ENCODE measurements around the gene PPIL3.

The PPIL3 gene

DNA sequence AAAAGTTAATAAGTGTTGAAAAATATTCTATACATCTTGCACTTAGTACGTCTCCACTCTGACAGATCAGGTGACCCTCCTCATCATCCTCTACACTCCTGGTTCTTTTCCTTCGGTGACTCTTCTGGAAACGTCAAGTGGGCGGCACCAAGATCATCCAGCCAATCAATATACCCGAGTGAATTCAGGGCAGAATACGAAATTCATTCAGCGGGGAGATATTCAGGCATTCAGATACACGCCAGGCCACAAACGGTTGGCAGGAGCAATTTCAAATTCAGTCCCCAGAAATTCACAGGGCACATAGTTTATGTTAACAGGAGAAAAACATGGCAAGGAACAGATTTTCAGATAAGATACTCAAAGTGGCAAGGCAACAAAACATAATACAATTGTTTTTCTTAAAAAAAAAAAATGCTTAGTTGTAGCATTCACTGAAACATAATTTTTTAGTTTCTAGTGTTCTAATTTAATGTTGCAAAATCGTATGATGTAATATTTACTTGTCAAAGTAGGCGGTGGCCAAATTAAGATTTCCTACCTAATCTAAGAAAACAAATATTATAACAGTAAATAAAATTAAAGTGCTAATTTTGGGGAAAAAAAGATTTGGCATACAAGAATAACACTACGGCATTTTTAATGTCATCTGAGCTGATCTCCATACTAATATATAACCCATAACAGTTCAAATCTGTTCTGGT, 28.6 kb downstream of the PPIL3 start:
- DNase-seq (ENCODE audit: low read depth) = no peak

DNA sequence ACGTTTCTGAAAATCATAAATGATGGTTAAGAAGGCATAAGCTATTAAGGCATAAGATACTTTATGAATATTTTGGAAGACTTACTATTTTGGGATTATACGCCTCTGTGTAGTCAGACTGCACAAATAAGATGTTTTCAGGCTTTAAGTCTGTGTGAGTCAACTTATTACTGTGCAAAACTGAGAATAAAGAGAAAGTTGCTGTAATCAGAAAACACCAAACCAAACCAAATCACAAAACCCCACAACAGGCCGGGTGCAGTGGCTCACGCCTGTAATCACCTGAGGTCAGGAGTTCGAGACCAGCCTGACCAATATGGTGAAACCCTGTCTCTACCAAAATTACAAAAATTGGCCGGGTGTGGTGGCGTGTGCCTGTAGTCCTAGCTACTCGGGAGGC, 32.1 kb downstream of the PPIL3 start:
- no peak for DNase-seq (ENCODE audit: low read depth)

DNA sequence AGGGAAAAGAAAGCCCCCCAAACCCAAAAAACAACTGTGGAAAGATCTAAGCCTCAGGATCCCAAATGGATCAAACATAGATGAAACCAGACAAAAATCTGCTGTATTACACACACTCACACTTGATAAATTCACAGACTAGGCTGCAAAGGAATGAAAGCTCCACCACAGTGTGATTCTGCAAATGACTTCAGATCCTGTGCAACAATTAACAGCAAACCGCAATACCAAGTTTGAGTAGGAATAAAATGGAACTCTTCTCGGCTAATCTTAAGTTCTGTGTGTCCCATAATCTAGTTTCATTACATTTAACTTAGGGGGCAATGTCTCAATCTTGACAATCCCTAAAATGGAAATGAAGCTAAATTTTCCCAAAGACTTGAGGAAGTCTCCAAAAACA, 36.3 kb downstream of the PPIL3 start:
- DNase-seq (ENCODE audit: low read depth) = no peak

DNA sequence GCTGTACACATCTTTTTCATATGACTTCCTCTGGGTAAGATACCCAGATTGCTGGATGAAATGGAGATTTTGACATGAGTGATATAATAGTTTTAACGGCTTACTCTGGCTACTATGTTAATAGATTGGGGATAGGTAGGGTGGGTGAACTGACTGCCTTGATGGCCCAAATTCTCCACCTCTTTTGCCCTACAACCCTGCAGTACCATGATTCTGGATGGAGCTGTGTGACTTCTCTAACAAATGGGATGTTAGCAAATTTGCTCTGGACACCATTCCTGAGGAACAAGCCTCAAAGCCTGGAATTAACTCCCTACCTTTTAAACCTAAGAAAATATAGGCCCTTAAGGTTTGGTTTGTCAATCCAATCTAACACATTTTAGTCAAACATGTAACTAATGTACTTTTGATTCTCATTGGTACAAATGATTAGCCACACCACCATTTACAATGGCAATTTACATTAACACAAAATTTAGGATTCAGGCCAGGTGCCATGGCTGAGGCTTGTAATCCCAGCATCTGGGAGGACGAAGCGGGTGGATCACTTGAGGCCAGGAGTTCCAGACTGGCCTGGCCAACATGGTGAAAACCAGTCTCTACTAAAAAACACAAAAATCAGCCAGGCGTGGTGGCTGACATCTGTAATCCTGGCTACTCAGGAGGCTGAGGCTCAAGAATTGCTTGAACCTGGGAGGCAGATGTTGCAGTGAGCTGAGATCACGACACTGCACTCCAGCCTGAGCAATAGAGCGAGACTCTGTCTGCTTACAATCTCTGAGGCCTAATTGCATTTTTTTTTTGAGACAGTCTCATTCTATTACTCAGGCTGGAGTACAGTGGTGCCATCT, 37.3 kb downstream of the PPIL3 start:
- no peak for DNase-seq (ENCODE audit: low read depth)

DNA sequence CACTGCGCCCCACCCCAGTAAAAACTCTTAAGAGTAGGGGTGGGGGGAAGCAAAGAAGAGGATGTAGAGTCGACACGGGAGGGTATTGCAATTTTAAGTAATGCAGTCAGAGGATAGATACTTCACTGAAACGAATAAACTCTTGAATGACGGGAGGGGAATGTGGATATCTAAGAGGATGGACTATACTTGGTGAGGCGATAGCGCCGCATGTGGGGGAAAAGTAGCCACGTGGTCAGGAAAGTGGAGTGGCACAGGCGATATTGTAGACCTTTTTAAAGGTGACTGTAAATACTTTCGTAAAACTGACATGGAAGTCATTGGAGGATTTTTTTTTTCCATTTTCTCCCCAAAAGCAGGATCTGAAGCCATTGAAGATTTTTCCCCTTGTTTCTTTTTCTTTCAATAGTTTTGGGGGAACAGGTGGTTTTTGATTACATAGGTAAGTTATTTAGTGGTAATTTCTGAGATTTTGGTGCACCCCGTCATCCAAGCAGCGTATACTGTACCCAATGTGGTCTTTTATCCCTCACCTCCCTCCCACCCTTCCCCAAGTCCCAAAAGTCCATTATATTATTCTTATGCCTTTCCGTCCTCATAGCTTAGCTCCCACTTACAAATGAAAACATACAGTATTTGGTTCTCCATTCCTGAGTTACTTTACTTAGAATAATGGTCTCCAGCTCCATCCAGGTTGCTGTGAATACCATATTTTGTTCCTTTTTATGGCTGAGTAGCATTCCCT, 38.2 kb downstream of the PPIL3 start:
- no peak for DNase-seq (ENCODE audit: low read depth)

DNA sequence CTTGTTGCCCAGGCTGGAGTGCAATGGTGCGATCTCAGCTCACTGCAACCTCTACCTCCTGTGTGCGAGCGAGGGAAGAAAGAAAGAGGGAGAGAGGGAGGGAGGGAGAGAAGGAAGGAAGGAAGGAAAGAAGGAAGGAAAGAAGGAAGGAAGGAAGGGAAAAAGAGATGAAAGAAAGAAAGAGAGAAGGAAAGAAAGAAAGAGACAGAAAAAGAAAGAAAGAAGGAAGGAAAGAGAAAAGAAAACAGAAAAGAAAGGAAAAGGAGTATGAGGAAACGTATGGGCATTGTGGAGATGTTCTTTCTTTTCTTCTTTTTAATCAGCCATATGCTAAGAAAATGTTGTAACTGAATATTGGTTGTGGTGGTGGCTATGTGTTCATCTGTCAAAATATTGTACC, 40.9 kb downstream of the PPIL3 start:
- DNase-seq (ENCODE audit: low read depth) = no peak

DNA sequence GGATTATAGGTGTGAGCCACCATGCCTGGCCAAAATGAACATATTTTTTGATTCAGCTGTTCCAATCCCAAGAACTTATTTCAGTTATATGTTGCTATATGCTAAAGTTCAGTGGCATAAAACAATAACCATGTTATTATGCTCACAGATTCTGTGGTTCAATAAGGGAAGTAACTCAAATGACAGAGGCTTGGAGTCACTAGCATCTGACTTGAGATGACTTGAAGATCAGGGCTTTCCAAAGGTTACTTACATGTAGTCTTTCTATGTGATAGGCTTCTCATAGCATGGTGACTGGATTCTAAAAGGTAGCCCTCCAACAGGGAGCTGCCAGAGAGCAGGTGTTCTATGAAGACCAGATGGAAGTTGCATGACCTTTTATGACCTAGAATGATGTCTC, 41.6 kb downstream of the PPIL3 start:
- DNase-seq (ENCODE audit: low read depth) = no peak

DNA sequence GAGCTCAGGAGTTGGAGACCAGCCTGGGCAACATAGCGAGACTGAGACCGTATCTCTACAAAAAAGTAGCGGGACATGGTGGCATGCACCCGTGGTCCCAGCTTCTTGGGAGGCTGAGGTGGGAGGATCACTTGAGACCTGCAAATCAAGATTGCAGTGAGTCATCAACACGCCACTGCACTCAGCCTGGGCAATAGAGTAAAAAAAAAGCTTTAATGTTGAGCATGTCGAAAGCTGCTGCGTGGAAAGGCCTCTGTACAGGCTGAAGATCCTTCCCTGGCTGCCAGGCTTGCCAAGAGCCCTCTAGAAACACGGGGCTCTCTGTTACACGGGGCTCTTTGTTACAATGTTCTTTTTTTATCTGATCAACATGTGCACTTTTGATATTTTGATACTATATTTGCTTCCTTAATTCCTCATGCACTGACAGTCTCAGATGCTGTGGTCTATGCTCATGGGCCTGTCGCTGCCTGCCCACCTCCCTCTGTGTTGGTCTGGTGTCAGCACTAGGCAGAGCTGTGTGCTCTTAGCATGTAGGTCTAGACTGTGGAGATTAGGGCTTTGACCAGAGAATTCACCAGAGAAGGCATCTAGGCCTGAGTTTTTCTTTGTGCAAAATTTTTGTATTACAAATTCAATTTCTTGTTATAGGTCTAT, 43.1 kb downstream of the PPIL3 start:
- no peak for DNase-seq (ENCODE audit: low read depth)

DNA sequence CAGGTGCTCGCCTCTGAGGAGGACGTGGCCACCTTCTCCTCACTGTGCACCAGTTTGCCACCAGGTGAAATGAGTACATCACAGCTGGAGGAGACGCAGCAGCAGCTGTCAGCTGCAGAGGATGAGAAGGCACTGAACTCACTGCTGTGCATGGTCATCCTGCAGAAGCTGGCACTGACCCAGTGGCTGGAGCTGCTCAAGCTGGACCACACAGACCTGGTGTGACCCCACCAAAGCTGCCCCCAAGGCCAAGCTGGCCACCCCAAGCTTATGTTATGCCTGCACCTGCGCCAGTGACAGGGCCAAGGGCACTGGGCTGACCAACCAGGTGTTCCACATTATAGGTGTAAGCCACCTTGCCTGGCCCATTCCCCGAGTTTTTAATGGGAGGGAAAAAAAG, 43.7 kb downstream of the PPIL3 start:
- no peak for DNase-seq (ENCODE audit: low read depth)

DNA sequence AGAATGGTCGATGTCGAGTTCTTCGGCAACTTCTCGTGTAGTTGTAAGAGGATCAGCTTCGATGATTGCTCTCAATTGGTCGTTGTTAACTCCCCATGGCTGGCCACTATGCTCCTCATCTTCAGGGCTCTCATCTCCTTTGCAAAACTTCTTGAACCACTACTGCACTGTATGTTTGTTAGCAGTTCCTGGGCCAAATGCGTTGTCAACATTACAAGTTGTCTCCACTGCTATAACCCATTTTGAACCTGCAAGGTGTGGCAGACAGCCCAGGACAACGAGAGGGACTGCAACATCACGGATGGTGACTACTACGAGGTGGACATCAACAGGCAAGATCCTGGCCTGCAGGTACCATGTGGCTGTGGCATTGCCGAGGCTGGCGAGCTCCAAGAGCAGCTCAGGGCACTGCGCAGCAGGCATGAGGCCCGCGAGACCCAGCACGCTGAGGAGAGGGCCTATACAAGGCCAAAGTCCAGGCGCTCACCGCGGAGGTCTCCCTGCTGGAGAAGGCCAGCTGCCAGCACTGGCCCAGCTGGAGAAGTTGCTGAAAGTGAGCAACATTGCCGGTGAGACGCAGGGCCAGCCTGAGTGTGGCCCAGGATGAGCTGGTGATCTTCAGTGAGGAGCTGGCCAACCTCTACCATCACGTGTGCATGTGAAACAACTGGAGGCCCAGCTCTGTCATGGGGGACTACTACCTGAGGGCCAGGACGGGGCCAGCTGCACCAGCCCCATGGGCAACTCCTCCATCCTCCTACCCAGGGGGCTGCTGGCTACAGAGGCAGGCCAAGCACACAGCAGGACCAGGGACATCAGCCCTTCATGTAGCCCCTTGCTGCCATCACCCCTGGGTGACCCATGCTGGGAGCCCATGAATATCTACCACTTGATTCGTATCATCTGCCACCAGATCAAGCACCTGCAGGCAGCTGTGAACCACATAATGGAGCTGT, 44.6 kb downstream of the PPIL3 start:
- no peak for DNase-seq (ENCODE audit: low read depth)

DNA sequence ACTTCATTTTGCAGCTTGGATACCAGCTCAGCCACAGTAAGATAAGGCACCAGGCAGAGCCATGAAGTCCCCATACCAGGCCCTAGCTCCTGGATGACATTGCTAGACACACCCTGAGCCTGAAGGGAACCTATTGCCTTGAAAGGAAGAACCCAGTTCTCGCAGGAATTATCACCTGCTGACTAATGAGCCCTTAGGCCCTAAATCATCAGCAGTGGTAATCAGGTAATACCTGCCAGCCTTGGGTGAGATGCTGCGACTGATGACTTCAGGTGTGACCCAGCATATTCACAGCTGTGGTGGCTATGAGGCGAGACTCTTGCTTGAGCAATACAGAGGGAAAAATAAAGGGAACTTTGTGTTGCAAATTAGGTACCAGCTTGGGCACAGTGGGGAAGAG, 49.4 kb downstream of the PPIL3 start:
- no peak for DNase-seq (ENCODE audit: low read depth)

DNA sequence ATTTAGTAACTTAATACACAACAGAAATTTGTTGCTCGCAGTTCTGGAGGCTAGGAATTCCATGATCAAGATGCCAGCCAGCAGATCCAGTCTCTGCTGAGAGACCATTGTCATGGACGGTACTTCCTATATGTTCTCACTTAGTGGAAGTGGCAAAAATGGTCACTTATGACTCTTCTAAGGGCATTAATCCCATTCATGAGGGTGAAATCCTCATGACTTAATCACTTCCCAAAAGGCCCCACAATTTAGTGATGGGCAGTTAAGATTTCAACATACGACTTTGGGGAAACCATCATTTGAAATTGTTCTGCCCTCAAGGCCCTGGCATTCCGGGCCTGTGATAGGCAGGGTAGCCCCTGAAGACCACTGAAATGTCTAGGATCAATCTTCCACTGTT, 54.2 kb downstream of the PPIL3 start:
- DNase-seq (ENCODE audit: low read depth) = no peak

DNA sequence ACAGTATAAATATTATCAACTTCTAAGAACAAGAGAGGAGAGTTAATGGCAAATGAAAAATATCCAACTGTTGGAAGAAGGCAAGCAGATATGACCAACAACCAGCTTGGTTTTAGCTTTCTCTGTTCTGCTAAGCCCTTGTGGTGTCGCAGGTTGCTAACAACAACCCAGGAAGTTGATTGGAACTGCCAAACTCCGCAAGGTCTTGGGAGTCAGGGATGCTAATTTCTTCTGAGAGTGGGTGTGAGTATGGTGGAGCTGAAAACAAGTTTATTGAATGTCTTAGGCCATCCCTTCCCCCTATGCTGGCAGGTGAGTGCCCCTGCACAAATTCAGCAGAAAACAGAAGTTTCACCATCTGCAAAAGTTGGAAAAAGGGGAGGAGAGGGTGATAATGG, 59.6 kb downstream of the PPIL3 start:
- no peak for DNase-seq (ENCODE audit: low read depth)

DNA sequence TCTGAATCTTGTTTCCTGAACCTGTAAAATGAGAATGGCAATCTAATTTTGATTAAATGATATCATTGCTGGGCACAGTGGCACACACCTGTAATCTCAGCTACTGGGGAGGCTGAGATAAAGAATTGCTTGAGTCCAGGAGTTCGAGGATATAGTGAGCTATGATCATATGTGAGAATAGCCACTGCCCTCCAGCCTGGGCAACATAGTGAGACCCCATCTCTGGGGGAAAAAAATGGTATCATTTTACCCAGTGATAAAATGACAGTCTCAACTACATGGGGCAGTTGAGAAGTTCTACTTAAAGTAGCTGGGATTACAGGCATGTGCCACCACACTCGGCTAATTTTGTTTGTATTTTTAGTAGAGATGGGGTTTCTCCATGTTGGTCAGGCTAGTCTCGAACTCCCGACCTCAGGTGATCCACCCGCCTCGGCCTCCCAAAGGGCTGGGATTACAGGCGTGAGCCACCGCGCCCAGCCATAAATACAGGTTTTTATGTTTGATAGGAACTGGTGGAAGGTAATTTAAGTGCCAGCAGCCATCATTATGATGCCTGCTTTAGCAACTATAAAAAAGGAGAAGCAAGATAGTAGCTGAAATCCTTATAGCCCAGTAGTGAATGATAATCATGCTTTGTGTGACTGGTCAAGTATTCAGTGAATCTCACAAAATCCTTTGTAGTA, 60.2 kb downstream of the PPIL3 start:
- no peak for DNase-seq (ENCODE audit: low read depth)

DNA sequence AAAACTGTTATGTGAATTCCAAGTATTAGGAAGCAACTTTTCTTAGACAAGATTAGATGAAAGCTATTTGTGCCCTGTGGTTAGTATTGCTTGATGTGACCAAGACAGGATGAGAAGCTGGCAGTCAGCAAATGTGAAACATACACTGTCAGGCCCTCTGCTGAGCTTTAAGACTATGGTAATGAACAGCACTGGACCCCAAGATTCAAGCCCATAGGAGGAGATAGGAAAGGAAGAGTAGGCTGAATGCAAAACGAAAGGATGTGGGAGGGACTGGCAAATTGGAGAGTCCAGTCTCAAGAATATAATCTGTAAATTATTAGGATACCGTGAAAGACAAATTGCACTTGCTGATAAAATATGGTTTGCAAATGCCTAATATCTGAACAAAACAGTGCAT, 60.8 kb downstream of the PPIL3 start:
- DNase-seq (ENCODE audit: low read depth) = no peak

DNA sequence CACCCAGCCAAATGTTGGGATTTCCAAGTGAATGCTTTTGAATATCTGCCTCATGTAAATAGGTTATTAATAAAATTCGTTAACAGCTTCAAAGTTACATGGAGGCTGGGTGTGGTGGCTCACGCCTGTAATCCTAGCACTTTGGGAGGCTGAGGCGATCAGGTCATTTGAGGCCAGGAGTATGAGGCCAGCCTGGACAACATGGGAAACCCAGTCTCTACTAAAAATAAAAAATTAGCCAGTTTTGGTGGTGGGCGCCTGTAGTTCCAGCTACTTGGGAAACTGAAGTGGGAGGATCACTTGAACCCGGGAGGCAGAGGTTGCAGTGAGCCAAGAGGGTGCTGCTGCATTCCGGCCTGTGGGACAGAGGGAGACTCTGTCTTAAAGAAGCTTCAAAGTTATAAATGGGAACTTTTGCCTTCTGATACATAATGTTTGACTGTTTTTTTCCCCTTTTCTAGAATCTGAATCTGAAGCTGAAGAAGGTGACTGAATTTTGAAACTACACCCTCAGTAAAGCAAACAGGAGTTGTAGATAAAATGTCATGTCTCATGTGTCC, 67.1 kb downstream of the PPIL3 start:
- no peak for DNase-seq (ENCODE audit: low read depth)
